ENCODE results near the gene GRXCR1.

GRCh38 chr4:42927946-42928345 lies 35.4 kb downstream of the GRXCR1 start:
- no peak for TF ChIP-seq CTCF (IDR thresholded peaks at IDR 0.05; ENCODE audit: low read depth, low read length)
- no peak for TF ChIP-seq EZH2phosphoT487 (IDR thresholded peaks at IDR 0.05; ENCODE audit: low read depth)
